H1 (cell line): ENCODE measurements around the gene NKTR. TPM values are rescaled to one million over a fixed set of nuclear protein-coding genes. Genes with fewer than 3 reads are reported as not detected.

Experiments
- RXRA ChIP-seq: IDR thresholded peaks from 2 replicates; pipeline ENCODE4 v1.6.1; 2011; ENCODE audit warnings: low read depth, mild to moderate bottlenecking, low read length, moderate library complexity; ENCODE audit not compliant: insufficient read depth
- polyA plus RNA-seq, 7 experiments: library from polyadenylated mRNA; depleted of rRNA in 3 of 7; stranded (reverse) in 5 of 7; unstranded in 2 of 7; fragments of >200 nt in 5 of 7; fragments of 200-250 nt in 2 of 7; gene quantifications; 1 replicate in 5 of 7; 2 replicates in 1 of 7; 4 replicates in 1 of 7; pipeline versions ENCODE4 v1.2.1 to v1.2.3, GENCODE V29; 2011 to 2013; ENCODE audit warnings: missing spikeins in 2 of 7, mixed read lengths in 2 of 7
- total RNA-seq: library from RNA; stranded (reverse); fragmentation: NEBNext Ultra II Directional; extraction: Animal tissue kit (Norgen Biotek cat#: 25700); gene quantifications from 2 replicates; pipeline ENCODE4 v1.2.1, GENCODE V29; 2021
- TF ChIP-seq, protein P1 (sequence below): fragments of 300-600 bp; sonication (generic); IDR thresholded peaks from 2 replicates; pipeline ENCODE4 v1.7.1; 2012; ENCODE audit warnings: low read length, moderate library complexity, mild to moderate bottlenecking, inconsistent platforms; ENCODE audit not compliant: insufficient replicate concordance
- TF ChIP-seq, protein P2 (sequence below), 3 experiments: IDR thresholded peaks; 1 replicate in 2 of 3; 2 replicates in 1 of 3; pipeline versions ENCODE4 v1.5.1 to v1.6.1; 2011; ENCODE audit warnings: low read length in 3 of 3, mild to moderate bottlenecking in 3 of 3, inconsistent platforms in 2 of 3, low read depth in 1 of 3, moderate library complexity in 1 of 3; ENCODE audit not compliant: insufficient read depth in 1 of 3; ENCODE audit errors: control extremely low read depth in 1 of 3
- TF ChIP-seq, protein P3 (sequence below): IDR thresholded peaks from 2 replicates; pipeline ENCODE4 v1.6.1; 2012; ENCODE audit warnings: inconsistent platforms

The NKTR gene
- total and polyA plus RNA-seq, 2 of the 8 experiments (the other 6 are each of a cell fraction or from before 2014, with no cell fraction given): 24.1 to 62.2 TPM

GRCh38 chr3:42658771-42659390 is 58.4 kb downstream of the NKTR start (continued):
- no peak for TF ChIP-seq RXRA
- TF ChIP-seq, protein P1, sequence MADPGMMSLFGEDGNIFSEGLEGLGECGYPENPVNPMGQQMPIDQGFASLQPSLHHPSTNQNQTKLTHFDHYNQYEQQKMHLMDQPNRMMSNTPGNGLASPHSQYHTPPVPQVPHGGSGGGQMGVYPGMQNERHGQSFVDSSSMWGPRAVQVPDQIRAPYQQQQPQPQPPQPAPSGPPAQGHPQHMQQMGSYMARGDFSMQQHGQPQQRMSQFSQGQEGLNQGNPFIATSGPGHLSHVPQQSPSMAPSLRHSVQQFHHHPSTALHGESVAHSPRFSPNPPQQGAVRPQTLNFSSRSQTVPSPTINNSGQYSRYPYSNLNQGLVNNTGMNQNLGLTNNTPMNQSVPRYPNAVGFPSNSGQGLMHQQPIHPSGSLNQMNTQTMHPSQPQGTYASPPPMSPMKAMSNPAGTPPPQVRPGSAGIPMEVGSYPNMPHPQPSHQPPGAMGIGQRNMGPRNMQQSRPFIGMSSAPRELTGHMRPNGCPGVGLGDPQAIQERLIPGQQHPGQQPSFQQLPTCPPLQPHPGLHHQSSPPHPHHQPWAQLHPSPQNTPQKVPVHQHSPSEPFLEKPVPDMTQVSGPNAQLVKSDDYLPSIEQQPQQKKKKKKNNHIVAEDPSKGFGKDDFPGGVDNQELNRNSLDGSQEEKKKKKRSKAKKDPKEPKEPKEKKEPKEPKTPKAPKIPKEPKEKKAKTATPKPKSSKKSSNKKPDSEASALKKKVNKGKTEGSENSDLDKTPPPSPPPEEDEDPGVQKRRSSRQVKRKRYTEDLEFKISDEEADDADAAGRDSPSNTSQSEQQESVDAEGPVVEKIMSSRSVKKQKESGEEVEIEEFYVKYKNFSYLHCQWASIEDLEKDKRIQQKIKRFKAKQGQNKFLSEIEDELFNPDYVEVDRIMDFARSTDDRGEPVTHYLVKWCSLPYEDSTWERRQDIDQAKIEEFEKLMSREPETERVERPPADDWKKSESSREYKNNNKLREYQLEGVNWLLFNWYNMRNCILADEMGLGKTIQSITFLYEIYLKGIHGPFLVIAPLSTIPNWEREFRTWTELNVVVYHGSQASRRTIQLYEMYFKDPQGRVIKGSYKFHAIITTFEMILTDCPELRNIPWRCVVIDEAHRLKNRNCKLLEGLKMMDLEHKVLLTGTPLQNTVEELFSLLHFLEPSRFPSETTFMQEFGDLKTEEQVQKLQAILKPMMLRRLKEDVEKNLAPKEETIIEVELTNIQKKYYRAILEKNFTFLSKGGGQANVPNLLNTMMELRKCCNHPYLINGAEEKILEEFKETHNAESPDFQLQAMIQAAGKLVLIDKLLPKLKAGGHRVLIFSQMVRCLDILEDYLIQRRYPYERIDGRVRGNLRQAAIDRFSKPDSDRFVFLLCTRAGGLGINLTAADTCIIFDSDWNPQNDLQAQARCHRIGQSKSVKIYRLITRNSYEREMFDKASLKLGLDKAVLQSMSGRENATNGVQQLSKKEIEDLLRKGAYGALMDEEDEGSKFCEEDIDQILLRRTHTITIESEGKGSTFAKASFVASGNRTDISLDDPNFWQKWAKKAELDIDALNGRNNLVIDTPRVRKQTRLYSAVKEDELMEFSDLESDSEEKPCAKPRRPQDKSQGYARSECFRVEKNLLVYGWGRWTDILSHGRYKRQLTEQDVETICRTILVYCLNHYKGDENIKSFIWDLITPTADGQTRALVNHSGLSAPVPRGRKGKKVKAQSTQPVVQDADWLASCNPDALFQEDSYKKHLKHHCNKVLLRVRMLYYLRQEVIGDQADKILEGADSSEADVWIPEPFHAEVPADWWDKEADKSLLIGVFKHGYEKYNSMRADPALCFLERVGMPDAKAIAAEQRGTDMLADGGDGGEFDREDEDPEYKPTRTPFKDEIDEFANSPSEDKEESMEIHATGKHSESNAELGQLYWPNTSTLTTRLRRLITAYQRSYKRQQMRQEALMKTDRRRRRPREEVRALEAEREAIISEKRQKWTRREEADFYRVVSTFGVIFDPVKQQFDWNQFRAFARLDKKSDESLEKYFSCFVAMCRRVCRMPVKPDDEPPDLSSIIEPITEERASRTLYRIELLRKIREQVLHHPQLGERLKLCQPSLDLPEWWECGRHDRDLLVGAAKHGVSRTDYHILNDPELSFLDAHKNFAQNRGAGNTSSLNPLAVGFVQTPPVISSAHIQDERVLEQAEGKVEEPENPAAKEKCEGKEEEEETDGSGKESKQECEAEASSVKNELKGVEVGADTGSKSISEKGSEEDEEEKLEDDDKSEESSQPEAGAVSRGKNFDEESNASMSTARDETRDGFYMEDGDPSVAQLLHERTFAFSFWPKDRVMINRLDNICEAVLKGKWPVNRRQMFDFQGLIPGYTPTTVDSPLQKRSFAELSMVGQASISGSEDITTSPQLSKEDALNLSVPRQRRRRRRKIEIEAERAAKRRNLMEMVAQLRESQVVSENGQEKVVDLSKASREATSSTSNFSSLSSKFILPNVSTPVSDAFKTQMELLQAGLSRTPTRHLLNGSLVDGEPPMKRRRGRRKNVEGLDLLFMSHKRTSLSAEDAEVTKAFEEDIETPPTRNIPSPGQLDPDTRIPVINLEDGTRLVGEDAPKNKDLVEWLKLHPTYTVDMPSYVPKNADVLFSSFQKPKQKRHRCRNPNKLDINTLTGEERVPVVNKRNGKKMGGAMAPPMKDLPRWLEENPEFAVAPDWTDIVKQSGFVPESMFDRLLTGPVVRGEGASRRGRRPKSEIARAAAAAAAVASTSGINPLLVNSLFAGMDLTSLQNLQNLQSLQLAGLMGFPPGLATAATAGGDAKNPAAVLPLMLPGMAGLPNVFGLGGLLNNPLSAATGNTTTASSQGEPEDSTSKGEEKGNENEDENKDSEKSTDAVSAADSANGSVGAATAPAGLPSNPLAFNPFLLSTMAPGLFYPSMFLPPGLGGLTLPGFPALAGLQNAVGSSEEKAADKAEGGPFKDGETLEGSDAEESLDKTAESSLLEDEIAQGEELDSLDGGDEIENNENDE: no peak
- TF ChIP-seq, protein P2, sequence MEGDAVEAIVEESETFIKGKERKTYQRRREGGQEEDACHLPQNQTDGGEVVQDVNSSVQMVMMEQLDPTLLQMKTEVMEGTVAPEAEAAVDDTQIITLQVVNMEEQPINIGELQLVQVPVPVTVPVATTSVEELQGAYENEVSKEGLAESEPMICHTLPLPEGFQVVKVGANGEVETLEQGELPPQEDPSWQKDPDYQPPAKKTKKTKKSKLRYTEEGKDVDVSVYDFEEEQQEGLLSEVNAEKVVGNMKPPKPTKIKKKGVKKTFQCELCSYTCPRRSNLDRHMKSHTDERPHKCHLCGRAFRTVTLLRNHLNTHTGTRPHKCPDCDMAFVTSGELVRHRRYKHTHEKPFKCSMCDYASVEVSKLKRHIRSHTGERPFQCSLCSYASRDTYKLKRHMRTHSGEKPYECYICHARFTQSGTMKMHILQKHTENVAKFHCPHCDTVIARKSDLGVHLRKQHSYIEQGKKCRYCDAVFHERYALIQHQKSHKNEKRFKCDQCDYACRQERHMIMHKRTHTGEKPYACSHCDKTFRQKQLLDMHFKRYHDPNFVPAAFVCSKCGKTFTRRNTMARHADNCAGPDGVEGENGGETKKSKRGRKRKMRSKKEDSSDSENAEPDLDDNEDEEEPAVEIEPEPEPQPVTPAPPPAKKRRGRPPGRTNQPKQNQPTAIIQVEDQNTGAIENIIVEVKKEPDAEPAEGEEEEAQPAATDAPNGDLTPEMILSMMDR (IDR thresholded peaks at IDR 0.05; ENCODE audit: control extremely low read depth in 1 of 3, insufficient read depth in 1 of 3, low read depth in 1 of 3, low read length in 3 of 3): no peak
- TF ChIP-seq, protein P3, sequence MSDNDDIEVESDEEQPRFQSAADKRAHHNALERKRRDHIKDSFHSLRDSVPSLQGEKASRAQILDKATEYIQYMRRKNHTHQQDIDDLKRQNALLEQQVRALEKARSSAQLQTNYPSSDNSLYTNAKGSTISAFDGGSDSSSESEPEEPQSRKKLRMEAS: no peak
